CD14-positive monocyte (primary cell): ENCODE results near the gene DNAJB5. TPM values are rescaled to one million over a fixed set of nuclear protein-coding genes. Genes with fewer than 3 reads are reported as not detected.

Experiments used
- DNase-seq, 3 donors: peaks; one replicate each; pipeline ENCODE4 v3.0.0-alpha.2; 2011 to 2022
- H2AFZ ChIP-seq: 2 replicates; pipeline ENCODE4 v1.6.0; 2012; ENCODE audit warnings: mild to moderate bottlenecking, low read depth, low read length, inconsistent platforms; ENCODE audit not compliant: insufficient read depth, poor library complexity, severe bottlenecking
- H3K27ac ChIP-seq, 2 donors: 1 replicate in 1 of 2; 2 replicates in 1 of 2; pipeline ENCODE4 v1.5.1; 2012 to 2013; ENCODE audit warnings: low read length in 2 of 2, control low read depth in 1 of 2, inconsistent platforms in 1 of 2, low read depth in 1 of 2, mild to moderate bottlenecking in 1 of 2
- H3K27me3 ChIP-seq, 2 donors: one replicate each; pipeline versions ENCODE4 v1.6.0 to v1.6.1; 2011 to 2013; ENCODE audit warnings: low read length in 2 of 2; ENCODE audit not compliant: control insufficient read depth in 2 of 2, insufficient read depth in 2 of 2
- H3K36me3 ChIP-seq, 2 donors: replicated peaks in 1 of 2; 1 replicate in 1 of 2; 2 replicates in 1 of 2; pipeline versions ENCODE4 v1.5.1 to v1.6.1; 2012 to 2013; ENCODE audit warnings: low read length in 2 of 2, control low read depth in 1 of 2, inconsistent platforms in 1 of 2, mild to moderate bottlenecking in 1 of 2; ENCODE audit not compliant: insufficient read depth in 2 of 2, control insufficient read depth in 1 of 2
- H3K4me1 ChIP-seq, 2 donors: 1 replicate in 1 of 2; 2 replicates in 1 of 2; pipeline versions ENCODE4 v1.5.1 to v1.6.1; 2012 to 2013; ENCODE audit warnings: low read length in 2 of 2, control low read depth in 1 of 2, inconsistent platforms in 1 of 2, mild to moderate bottlenecking in 1 of 2, moderate library complexity in 1 of 2; ENCODE audit not compliant: insufficient read depth in 2 of 2, control insufficient read depth in 1 of 2
- H3K4me2 ChIP-seq: replicated peaks from 2 replicates; pipeline ENCODE3; 2012; ENCODE audit warnings: low read length, moderate library complexity, mild to moderate bottlenecking; ENCODE audit not compliant: poor library complexity, severe bottlenecking; ENCODE audit errors: extremely low read depth
- H3K4me3 ChIP-seq, 3 experiments: fragments of 200-600 bp in 1 of 3; sonication (generic) in 1 of 3; replicated peaks in 1 of 3; 1 replicate in 2 of 3; 2 replicates in 1 of 3; pipeline ENCODE4 v1.5.1; 2011 to 2013; ENCODE audit warnings: low read length in 3 of 3, mild to moderate bottlenecking in 3 of 3, control low read depth in 2 of 3, low read depth in 2 of 3, inconsistent platforms in 1 of 3, moderate library complexity in 1 of 3
- H3K79me2 ChIP-seq: 2 replicates; pipeline ENCODE4 v1.6.0; 2012; ENCODE audit warnings: mild to moderate bottlenecking, control low read depth, inconsistent platforms, low read length, moderate library complexity; ENCODE audit not compliant: insufficient read depth
- H3K9ac ChIP-seq: 2 replicates; pipeline ENCODE4 v1.6.0; 2017; ENCODE audit warnings: low read length, mild to moderate bottlenecking; ENCODE audit not compliant: insufficient read depth, poor library complexity, severe bottlenecking
- H3K9me3 ChIP-seq, 2 donors: replicated peaks in 1 of 2; 1 replicate in 1 of 2; 2 replicates in 1 of 2; pipeline versions ENCODE4 v1.5.1 to v1.6.1; 2012 to 2013; ENCODE audit warnings: low read length in 2 of 2, control low read depth in 1 of 2; ENCODE audit not compliant: control insufficient read depth in 1 of 2, insufficient read depth in 1 of 2
- H4K20me1 ChIP-seq: 2 replicates; pipeline ENCODE4 v1.6.0; 2012; ENCODE audit warnings: mild to moderate bottlenecking, low read length, control low read depth, moderate library complexity; ENCODE audit not compliant: insufficient read depth
- H3K27ac Mint-ChIP-seq, 7 donors: one replicate each; pipeline ENCODE4 v1.8.0; 2020; ENCODE audit warnings: mild to moderate bottlenecking in 7 of 7, mixed read lengths in 7 of 7, moderate library complexity in 6 of 7, inconsistent platforms in 2 of 7
- H3K27me3 Mint-ChIP-seq, 3 donors: one replicate each; pipeline ENCODE4 v1.8.0; 2021 to 2022; ENCODE audit warnings: low read depth in 3 of 3, mild to moderate bottlenecking in 3 of 3, mixed read lengths in 3 of 3, moderate library complexity in 3 of 3, inconsistent platforms in 1 of 3
- H3K36me3 Mint-ChIP-seq, 2 donors: one replicate each; pipeline ENCODE4 v1.8.0; 2020; ENCODE audit warnings: mixed read lengths in 2 of 2, inconsistent platforms in 1 of 2, mild to moderate bottlenecking in 1 of 2
- H3K4me1 Mint-ChIP-seq: one replicate; pipeline ENCODE4 v1.8.0; 2020; ENCODE audit warnings: mild to moderate bottlenecking, mixed read lengths
- H3K4me3 Mint-ChIP-seq, 2 donors: one replicate each; pipeline ENCODE4 v1.8.0; 2020; ENCODE audit warnings: mild to moderate bottlenecking in 2 of 2, mixed read lengths in 2 of 2, moderate library complexity in 1 of 2
- H3K9me3 Mint-ChIP-seq, 7 donors: one replicate each; pipeline ENCODE4 v1.8.0; 2020 to 2022; ENCODE audit warnings: mixed read lengths in 7 of 7, mild to moderate bottlenecking in 6 of 7, moderate library complexity in 6 of 7, inconsistent platforms in 2 of 7
- CTCF ChIP-seq: fragments of 200-600 bp; IDR thresholded peaks from one replicate; pipeline ENCODE4 v1.8.0; 2022; ENCODE audit warnings: antibody characterized with exemption, mild to moderate bottlenecking
- WGBS: methylation state at CpG from one replicate; pipeline ENCODE4 v1.1.5; 2013; ENCODE audit warnings: missing lambda C conversion rate; ENCODE audit not compliant: insufficient coverage; 5-methylcytosine and 5-hydroxymethylcytosine counted together
- intact Hi-C, 2 donors: fragments of 100-400 bp; cut with micrococcal nuclease; formaldehyde crosslinking; loops; one replicate each; pipeline versions ENCODE4 v1.15.0 to v1.15.1; 2023
- polyA plus RNA-seq, 3 donors: library from polyadenylated mRNA; depleted of rRNA in 1 of 3; unstranded in 2 of 3; stranded (reverse) in 1 of 3; fragments of 300-500 nt in 2 of 3; fragments of >200 nt in 1 of 3; fragmentation: Illumina TruSeq in 2 of 3; gene quantifications; 1 replicate in 2 of 3; 2 replicates in 1 of 3; pipeline ENCODE4 v1.2.3, GENCODE V29; 2012 to 2021

Gene DNAJB5
- polyA plus RNA-seq, 3 donors = 0.66 to 1.9 (median 0.84) TPM

GRCh38 chr9:34989946-34990635 lies 546 bp downstream of the DNAJB5 start:
- Mint-ChIP-seq H3K27me3 (peaks cover 8 to 28% (median 24%) of the 10 kb centered on the region in 3 donors), H3K36me3 (peaks cover 0 to 5% of the 10 kb centered on the region in 2 donors), H3K9me3 (peaks cover 0 to 2% (median 0%) of the 10 kb centered on the region in 7 donors), H3K27ac (peak overlapping the region in 6 of 7 donors; percentile 56 to 95 (median 68)), H3K4me3 (peak overlapping the region; percentile 78 to 83), H3K4me1 (peaks cover 61% of the 10 kb centered on the region)
- intact Hi-C loops = loop anchor here (2.0 to 10.0 kb wide), 4 partner anchors 82 to 325 kb away; partner anchors contain the start of genes VCP (in 2 of the 2), ATOSB (in 1 of the 2), CCL27 (in 1 of the 2) and FANCG (in 1 of the 2)
- peak overlapping the region; percentile 57 to 86 (median 71) for H3K4me3 ChIP-seq
- DNase-seq = peak in 2 of 3 donors; percentile 24 to 53
- H2AFZ ChIP-seq = peak overlapping the region; percentile 92
- H3K9me3 ChIP-seq = no peaks in the 10 kb centered on the region
- peaks cover 0 to 10% of the 10 kb centered on the region in 2 donors for H3K27me3 ChIP-seq
- 36% methylated on average over 15 of the region's 39 CpGs for WGBS
- no peaks in the 10 kb centered on the region for H4K20me1 ChIP-seq
- H3K4me2 ChIP-seq = peak overlapping the region; percentile 97
- peak overlapping the region; percentile 11 to 65 for H3K27ac ChIP-seq
- peak overlapping the region; percentile 74 for H3K9ac ChIP-seq
- no peaks in the 10 kb centered on the region for H3K79me2 ChIP-seq
- no peak for TF ChIP-seq CTCF
- H3K4me1 ChIP-seq = peaks cover 42 to 58% of the 10 kb centered on the region in 2 donors
- no peaks in the 10 kb centered on the region for H3K36me3 ChIP-seq

- H3K27ac Mint-ChIP-seq = peak overlapping the region in 6 of 7 donors; percentile 2 to 82 (median 60)
- H3K9me3 ChIP-seq = no peaks in the 10 kb centered on the region
- H3K79me2 ChIP-seq = no peaks in the 10 kb centered on the region
- H4K20me1 ChIP-seq = no peaks in the 10 kb centered on the region
- no peak overlapping the region for H3K4me2 ChIP-seq
- no peak for DNase-seq
- peaks cover 55% of the 10 kb centered on the region for H3K4me1 Mint-ChIP-seq
- peaks cover 0 to 2% (median 0%) of the 10 kb centered on the region in 7 donors for H3K9me3 Mint-ChIP-seq
- intact Hi-C loops = loop anchor here in 1 of 2 donors (5.0 kb wide), 1 partner anchor 81 kb away; the partner anchor contains the start of gene VCP
- H3K9ac ChIP-seq = no peak overlapping the region
- H3K27me3 Mint-ChIP-seq = peaks cover 8 to 28% (median 19%) of the 10 kb centered on the region in 3 donors
- no peaks in the 10 kb centered on the region for H3K36me3 ChIP-seq
- H3K27ac ChIP-seq = no peak overlapping the region
- H3K4me1 ChIP-seq = peaks cover 32 to 49% of the 10 kb centered on the region in 2 donors
- H3K4me3 Mint-ChIP-seq = peak overlapping the region; percentile 78 to 83
- 81% methylated on average over 4 of the region's 7 CpGs for WGBS
- peaks cover 0 to 5% of the 10 kb centered on the region in 2 donors for H3K36me3 Mint-ChIP-seq
- TF ChIP-seq CTCF = no peak
- H3K4me3 ChIP-seq = no peak overlapping the region
- peaks cover 0 to 10% of the 10 kb centered on the region in 2 donors for H3K27me3 ChIP-seq
- H2AFZ ChIP-seq = no peak overlapping the region
Measured at GRCh38 chr9:34990908-34991606, 1.5 kb downstream of the DNAJB5 start.
